ENCODE data around the gene TPM4. TPM values are rescaled to one million over a fixed set of nuclear protein-coding genes. Genes with fewer than 3 reads are reported as not detected.

Gene TPM4
- total and polyA plus RNA-seq, 8 donors: 167 to 609 (median 351) TPM

- intact Hi-C loops (cut with DNase I; ENCODE audit: low total_unique reads): no loop called here
- no peaks in the 10 kb centered on the region for H3K27me3 ChIP-seq
- no peak for DNase-seq
Measured at GRCh38 chr19:16036941-16037340, 39.4 kb upstream of the TPM4 start.

GRCh38 chr19:16037424-16038195, 38.7 kb upstream of the TPM4 start:
- no peaks in the 10 kb centered on the region for H3K36me3 ChIP-seq
- no peaks in the 10 kb centered on the region for H3K9me3 ChIP-seq
- intact Hi-C loops (cut with DNase I; ENCODE audit: low total_unique reads): no loop called here
- peaks cover 8 to 14% (median 9%) of the 10 kb centered on the region in 4 donors for H3K4me1 ChIP-seq
- TF ChIP-seq CTCF (IDR thresholded peaks at IDR 0.05) (no peak), POLR2A (IDR thresholded peaks at IDR 0.05) (no peak), POLR2AphosphoS5 (IDR thresholded peaks at IDR 0.05) (no peak), EP300 (IDR thresholded peaks at IDR 0.05) (no peak)
- H3K4me3 ChIP-seq: no peak overlapping the region
- H3K27ac ChIP-seq: no peak overlapping the region
- H3K27me3 ChIP-seq: no peaks in the 10 kb centered on the region
- 71 to 82% (median 75%) methylated on average over 13 to 17 of the region's 17 CpGs for WGBS, 5 donors
- DNase-seq: no peak

More at GRCh38 chr19:16036941-16037340, 39.4 kb upstream of the TPM4 start:
- Histone ChIP-seq H3K4me3 (no peak overlapping the region), H3K27ac (no peak overlapping the region), H3K36me3 (no peaks in the 10 kb centered on the region), H3K4me1 (peaks cover 8 to 14% (median 9%) of the 10 kb centered on the region in 4 donors), H3K9me3 (no peaks in the 10 kb centered on the region)
- no peak for TF ChIP-seq EP300 (IDR thresholded peaks at IDR 0.05)
- TF ChIP-seq POLR2AphosphoS5 (IDR thresholded peaks at IDR 0.05): no peak
- no peak for TF ChIP-seq CTCF (IDR thresholded peaks at IDR 0.05)
- no peak for TF ChIP-seq POLR2A (IDR thresholded peaks at IDR 0.05)
- WGBS, 5 donors: 65 to 84% (median 78%) methylated on average over 2 to 11 of the region's 11 CpGs

- 72 to 90% (median 82%) methylated on average over 5 of the region's 5 CpGs for WGBS, 5 donors
- H3K4me1 ChIP-seq: peaks cover 8 to 14% (median 9%) of the 10 kb centered on the region in 4 donors
- no peaks in the 10 kb centered on the region for H3K36me3 ChIP-seq
- H3K4me3 ChIP-seq: no peak overlapping the region
- TF ChIP-seq CTCF (IDR thresholded peaks at IDR 0.05) (no peak), POLR2AphosphoS5 (IDR thresholded peaks at IDR 0.05) (no peak), EP300 (IDR thresholded peaks at IDR 0.05) (no peak), POLR2A (IDR thresholded peaks at IDR 0.05) (no peak)
- H3K27ac ChIP-seq: no peak overlapping the region
- DNase-seq: no peak
- H3K9me3 ChIP-seq: no peaks in the 10 kb centered on the region
- H3K27me3 ChIP-seq: no peaks in the 10 kb centered on the region
- intact Hi-C loops (cut with DNase I; ENCODE audit: low total_unique reads): no loop called here
Measured at GRCh38 chr19:16038196-16038695, 38.0 kb upstream of the TPM4 start.

GRCh38 chr19:16039081-16039480, 37.2 kb upstream of the TPM4 start:
- TF ChIP-seq EP300 (IDR thresholded peaks at IDR 0.05) (no peak), POLR2A (IDR thresholded peaks at IDR 0.05) (no peak), POLR2AphosphoS5 (IDR thresholded peaks at IDR 0.05) (no peak), CTCF (IDR thresholded peaks at IDR 0.05) (no peak)
- no peak overlapping the region for H3K27ac ChIP-seq
- peaks cover 8 to 14% (median 9%) of the 10 kb centered on the region in 4 donors for H3K4me1 ChIP-seq
- WGBS, 5 donors: 83 to 92% (median 90%) methylated on average over 10 to 18 of the region's 18 CpGs
- DNase-seq: no peak
- no peaks in the 10 kb centered on the region for H3K27me3 ChIP-seq
- H3K9me3 ChIP-seq: no peaks in the 10 kb centered on the region
- no peak overlapping the region for H3K4me3 ChIP-seq
- no peaks in the 10 kb centered on the region for H3K36me3 ChIP-seq
- intact Hi-C loops (cut with DNase I; ENCODE audit: low total_unique reads): no loop called here
